Lower lobe of right lung (tissue), 2 donors: Measurements from ENCODE around the gene ADAMTS17. TPM values are rescaled to one million over a fixed set of nuclear protein-coding genes. Genes with fewer than 3 reads are reported as not detected.

Experiments
- ATAC-seq, 2 donors: fragments of 200-7000 bp; cut with Tn5 transposase; one replicate each; pipeline ENCODE4 v1.9.1; 2020 to 2022; ENCODE audit warnings: mild to moderate bottlenecking in 2 of 2, moderate library complexity in 2 of 2
- DNase-seq: peaks from one replicate; pipeline ENCODE4 v3.0.0-alpha.2; 2020
- H3K27ac ChIP-seq: fragments of 200-600 bp; one replicate; pipeline ENCODE4 v1.8.0; 2022
- H3K27me3 ChIP-seq: fragments of 200-600 bp; one replicate; pipeline ENCODE4 v1.8.0; 2022; ENCODE audit warnings: low read depth
- H3K36me3 ChIP-seq: fragments of 200-600 bp; one replicate; pipeline ENCODE4 v1.8.0; 2022; ENCODE audit warnings: mild to moderate bottlenecking
- H3K4me1 ChIP-seq: fragments of 200-600 bp; one replicate; pipeline ENCODE4 v1.8.0; 2022
- H3K4me3 ChIP-seq: fragments of 200-600 bp; one replicate; pipeline ENCODE4 v1.8.0; 2022; ENCODE audit warnings: mild to moderate bottlenecking
- H3K9me3 ChIP-seq: fragments of 200-600 bp; one replicate; pipeline ENCODE4 v1.8.0; 2022
- intact Hi-C: fragments of 100-400 bp; cut with DNase I; formaldehyde crosslinking; loops from one replicate; pipeline ENCODE4 v1.11.0; 2022
- total RNA-seq: library from RNA; stranded (reverse); fragmentation: NEBNext Ultra II Directional; extraction: Animal tissue kit (Norgen Biotek cat#: 25700); gene quantifications from one replicate; pipeline ENCODE4 v1.2.1, GENCODE V29; 2021
- TF ChIP-seq, protein P1 (sequence below): fragments of 200-600 bp; IDR thresholded peaks from one replicate; pipeline ENCODE4 v1.8.0; 2022; ENCODE audit warnings: antibody characterized with exemption, mild to moderate bottlenecking
- donor health status: DM: no; HTN: yes; CAD: no; lungs with severe emphysema.

ADAMTS17 gene
- total RNA-seq, 1 donor from 2014 or later: 3.0 TPM

DNA sequence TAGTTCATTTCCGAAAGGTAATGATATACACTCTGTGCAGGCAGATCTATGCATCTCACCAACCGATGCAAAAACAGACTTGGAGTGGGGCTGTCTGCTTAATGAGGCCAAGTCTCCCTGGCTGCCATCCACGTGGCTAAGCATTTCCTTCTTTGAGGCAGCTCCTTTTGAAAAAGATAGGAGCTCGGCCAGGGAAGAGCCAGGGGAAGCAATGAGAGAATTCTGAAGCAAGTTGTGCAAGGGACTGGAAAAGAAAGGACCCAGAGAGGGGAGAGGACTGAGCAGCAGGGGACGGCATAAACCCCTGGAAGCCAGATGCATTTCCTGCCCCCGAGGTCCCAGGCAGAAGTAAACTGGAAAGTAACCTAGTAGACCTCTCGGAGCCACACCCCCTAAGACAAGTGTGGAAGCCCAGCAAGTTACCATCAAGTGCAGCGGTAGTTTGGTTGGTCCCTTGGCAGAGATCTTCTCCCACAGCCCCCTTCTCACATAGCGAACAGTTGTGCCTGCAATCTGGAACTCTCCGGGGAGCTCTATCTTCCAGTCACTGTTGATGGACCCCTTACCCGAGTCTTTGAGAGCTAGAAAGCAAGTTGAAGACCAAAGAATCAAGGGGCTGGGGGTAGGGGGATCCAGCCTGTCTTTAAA is 288.2 kb downstream of the ADAMTS17 start:
- intact Hi-C loops: no loop called here
- H3K4me1 ChIP-seq: no peaks in the 10 kb centered on the region
- no peak overlapping the region for H3K4me3 ChIP-seq
- H3K27me3 ChIP-seq: no peaks in the 10 kb centered on the region
- TF ChIP-seq, protein P1, sequence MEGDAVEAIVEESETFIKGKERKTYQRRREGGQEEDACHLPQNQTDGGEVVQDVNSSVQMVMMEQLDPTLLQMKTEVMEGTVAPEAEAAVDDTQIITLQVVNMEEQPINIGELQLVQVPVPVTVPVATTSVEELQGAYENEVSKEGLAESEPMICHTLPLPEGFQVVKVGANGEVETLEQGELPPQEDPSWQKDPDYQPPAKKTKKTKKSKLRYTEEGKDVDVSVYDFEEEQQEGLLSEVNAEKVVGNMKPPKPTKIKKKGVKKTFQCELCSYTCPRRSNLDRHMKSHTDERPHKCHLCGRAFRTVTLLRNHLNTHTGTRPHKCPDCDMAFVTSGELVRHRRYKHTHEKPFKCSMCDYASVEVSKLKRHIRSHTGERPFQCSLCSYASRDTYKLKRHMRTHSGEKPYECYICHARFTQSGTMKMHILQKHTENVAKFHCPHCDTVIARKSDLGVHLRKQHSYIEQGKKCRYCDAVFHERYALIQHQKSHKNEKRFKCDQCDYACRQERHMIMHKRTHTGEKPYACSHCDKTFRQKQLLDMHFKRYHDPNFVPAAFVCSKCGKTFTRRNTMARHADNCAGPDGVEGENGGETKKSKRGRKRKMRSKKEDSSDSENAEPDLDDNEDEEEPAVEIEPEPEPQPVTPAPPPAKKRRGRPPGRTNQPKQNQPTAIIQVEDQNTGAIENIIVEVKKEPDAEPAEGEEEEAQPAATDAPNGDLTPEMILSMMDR: no peak
- ATAC-seq (no peak), DNase-seq (no peak)
- H3K36me3 ChIP-seq: no peaks in the 10 kb centered on the region
- H3K27ac ChIP-seq: no peak overlapping the region
- no peaks in the 10 kb centered on the region for H3K9me3 ChIP-seq

DNA sequence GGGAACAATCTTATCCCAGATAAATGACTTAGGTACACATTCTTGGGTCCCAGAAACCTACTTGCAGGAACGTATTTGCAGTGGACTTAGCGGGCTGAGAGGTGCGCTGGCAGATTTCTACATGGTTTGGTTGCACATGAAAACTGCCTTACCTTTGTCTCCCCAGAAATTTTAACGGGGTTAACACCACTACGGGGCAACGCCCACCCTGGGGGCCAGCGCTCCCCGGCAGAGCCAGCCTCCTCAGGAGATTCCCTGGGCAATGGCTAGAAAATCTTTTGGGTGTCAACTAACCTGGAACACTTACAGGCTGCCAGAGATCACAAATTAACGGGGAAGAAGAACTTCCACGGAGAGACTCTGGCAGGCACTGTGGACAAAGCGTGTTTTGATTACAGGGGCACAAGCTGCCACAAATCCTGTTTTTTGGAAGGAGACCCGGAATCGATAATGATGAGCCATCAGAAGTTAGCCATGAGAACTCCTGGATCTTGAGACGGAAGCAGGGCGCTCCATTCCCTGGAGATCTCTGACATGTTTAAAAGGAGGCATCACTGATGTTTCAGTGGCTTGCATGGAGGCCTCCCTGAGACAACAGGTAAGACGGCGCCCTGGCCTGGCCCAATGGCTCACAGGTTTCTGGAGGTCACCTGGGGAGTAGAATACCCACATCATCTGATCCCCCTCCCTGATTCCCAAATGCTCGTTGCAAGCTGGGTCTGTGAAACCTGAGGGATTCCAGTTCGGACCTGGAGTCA is 288.9 kb downstream of the ADAMTS17 start:
- no peak overlapping the region for H3K27ac ChIP-seq
- intact Hi-C loops: no loop called here
- TF ChIP-seq, protein P1: no peak
- no peak for DNase-seq
- H3K9me3 ChIP-seq: no peaks in the 10 kb centered on the region
- no peak overlapping the region for H3K4me3 ChIP-seq
- no peak for ATAC-seq
- H3K36me3 ChIP-seq: no peaks in the 10 kb centered on the region
- H3K27me3 ChIP-seq: no peaks in the 10 kb centered on the region
- H3K4me1 ChIP-seq: no peaks in the 10 kb centered on the region

GRCh38 chr15:100050877-100051786 is 290.6 kb downstream of the ADAMTS17 start:
- TF ChIP-seq, protein P1: no peak
- DNase-seq: no peak
- Histone ChIP-seq H3K4me1 (no peaks in the 10 kb centered on the region), H3K27ac (no peak overlapping the region), H3K27me3 (no peaks in the 10 kb centered on the region), H3K9me3 (no peaks in the 10 kb centered on the region), H3K4me3 (no peak overlapping the region), H3K36me3 (no peaks in the 10 kb centered on the region)
- intact Hi-C loops: no loop called here
- ATAC-seq: no peak

GRCh38 chr15:100049936-100050876 is 291.6 kb downstream of the ADAMTS17 start:
- intact Hi-C loops: no loop called here
- TF ChIP-seq, protein P1: no peak
- H3K4me3 ChIP-seq: no peak overlapping the region
- no peaks in the 10 kb centered on the region for H3K27me3 ChIP-seq
- no peak for DNase-seq
- no peaks in the 10 kb centered on the region for H3K4me1 ChIP-seq
- no peaks in the 10 kb centered on the region for H3K9me3 ChIP-seq
- ATAC-seq: no peak
- no peaks in the 10 kb centered on the region for H3K36me3 ChIP-seq
- H3K27ac ChIP-seq: no peak overlapping the region
